HG02870 (cell line): ENCODE measurements around the gene PAX5.

ENCODE experiments used
- ATAC-seq: cut with Tn5 transposase; IDR thresholded peaks from one replicate; pipeline ENCODE4 v1.9.1; 2021; ENCODE audit warnings: mild to moderate bottlenecking, moderate library complexity; ENCODE audit not compliant: unreplicated experiment

The PAX5 gene

GRCh38 chr9:36905101-36906066 is 128.7 kb downstream of the PAX5 start:
- ATAC-seq: no peak

DNA sequence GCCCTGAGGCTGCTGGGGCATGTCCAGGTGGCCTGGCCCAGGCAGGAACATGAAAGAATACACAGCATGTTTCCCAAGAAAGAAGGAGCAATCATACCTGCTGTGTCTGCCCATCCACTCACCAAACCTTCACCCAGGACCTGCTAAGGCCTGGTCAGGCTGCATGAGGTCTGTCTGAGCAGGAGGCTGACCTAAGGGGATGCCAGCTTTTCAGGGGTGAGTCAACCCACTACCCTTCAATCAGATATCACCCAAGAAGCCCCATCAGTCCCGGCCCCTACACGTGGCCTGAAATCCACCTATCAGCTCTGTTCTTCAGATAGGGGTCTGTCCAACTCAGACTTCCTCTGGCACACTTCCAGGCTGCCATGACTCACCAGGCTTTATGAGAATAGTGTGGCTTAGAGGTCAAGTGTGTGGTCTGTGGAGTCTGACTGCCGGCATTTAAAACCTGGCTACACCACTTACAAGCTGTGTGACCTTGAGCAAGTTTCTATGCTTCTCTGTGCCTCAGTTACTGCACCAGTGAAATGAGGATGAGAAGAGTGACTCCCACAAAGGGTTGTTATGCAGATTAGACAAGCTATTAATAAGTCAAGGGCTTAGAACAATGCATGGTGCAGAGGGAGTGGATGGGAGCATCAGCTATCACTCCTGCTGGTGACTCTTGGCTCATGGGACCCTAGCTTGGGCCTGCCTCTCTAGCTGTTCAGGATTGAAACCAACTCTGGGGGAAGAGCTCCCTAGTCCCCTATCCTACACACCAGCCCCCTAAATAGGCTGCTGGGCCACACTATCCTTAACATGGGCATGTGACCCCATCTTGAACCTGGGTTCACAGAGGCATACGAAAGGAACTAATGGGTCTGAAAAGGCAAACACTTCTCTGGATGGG is 130.3 kb downstream of the PAX5 start:
- no peak for ATAC-seq

GRCh38 chr9:36902861-36903524 is 131.1 kb downstream of the PAX5 start:
- ATAC-seq: no peak

GRCh38 chr9:36902080-36902716 is 131.9 kb downstream of the PAX5 start:
- no peak for ATAC-seq

GRCh38 chr9:36901528-36901927 is 132.5 kb downstream of the PAX5 start:
- ATAC-seq: no peak

DNA sequence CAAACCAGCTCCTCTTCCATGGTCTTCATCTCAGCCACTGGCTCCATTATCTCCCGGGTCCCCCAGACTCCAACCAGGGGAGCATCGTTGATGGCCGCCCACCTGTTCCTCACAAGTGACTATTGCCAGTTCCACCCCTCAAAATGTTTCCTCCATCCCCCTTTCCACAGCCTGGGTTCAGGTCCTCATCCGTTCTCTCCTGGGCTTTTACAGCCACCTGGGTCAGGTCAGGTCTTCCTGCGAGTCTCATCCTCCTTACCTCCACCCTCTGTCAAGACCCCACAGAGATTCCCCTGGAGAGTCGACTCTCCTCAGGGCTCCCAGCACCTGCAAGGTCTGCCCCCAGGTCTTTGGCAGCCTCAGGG is 133.2 kb downstream of the PAX5 start:
- no peak for ATAC-seq

DNA sequence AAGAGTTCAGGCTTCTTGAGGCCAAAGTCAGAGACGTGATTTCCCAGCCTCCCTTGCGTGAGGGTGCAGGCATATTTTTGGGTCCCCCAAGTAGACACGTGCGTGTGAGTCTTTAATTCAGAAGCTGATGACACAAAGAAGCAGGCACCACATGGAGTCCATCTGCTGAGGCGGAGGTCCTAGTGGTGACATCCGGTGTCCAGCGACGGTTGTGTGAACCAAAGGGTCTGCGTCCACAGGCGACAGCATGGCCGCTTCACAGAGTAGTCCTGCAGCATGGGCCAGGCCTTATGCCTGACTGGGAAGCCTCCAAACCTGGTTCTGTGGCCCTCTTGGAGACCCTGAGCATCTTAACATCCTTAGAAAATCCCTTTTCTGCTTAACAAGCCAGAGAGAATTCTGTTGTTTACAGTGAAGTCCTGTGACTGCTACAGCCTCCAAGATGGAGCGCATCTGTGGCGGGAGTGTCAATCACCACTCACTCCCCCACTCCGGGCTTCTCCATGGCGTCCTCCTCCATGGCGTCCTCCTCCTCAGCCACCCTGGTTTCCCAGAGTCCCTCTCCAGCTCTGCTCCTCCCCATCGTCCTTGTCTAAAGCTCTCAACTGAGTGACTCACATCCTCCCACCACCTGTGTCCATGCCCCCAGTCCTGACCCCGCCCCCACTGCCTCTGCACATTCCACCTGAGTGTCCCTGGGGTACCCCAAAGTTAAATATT is 133.8 kb downstream of the PAX5 start:
- ATAC-seq: no peak

- ATAC-seq: no peak
Measured at GRCh38 chr9:36899406-36899805, 134.7 kb downstream of the PAX5 start.

DNA sequence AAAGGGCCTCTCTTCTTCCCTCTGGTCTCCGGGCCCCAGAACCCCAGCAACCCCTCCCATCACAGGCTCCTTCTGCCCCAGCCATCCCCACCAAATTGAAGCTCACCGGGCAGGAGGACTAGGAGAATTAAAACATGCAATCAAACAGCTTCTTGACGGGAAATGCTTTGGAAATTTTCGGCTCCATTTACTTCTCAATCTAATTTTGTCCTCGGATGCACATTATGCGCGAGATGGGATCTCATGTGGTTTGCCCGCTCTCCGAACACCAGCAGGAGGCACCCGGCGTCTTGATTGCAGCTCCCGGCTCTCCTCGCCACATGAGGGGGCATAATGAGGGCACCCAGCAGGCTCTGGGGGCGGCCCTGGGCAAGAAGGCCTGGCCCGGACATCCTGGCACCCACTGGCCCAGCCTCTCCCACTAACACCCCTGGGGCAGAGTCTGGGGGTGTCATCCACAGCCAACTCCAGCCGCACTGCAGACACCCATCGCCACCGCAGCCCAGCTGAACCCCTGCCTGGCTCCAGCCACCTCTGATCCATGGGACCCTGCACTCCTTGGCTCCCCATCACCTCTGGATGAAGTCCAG is 135.5 kb downstream of the PAX5 start:
- no peak for ATAC-seq

DNA sequence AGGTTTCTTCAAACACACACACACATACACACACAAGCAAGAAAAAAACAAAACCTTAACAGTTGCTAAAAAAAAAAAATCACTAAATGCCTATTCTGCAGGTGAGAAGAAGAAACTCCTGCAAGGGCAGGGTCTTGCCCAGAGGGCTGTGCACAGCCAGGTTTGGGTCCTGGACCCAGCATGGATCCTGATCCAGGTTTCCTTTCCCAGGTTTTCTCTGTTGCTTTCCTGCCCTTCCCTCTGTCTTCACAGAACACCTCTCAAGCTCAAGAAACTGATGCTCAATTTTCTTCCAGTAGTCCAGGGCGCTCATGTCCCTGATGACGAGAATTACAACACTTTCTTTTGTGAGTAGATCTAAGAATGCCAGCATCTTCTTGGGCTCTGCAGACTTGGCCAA is 136.6 kb downstream of the PAX5 start:
- no peak for ATAC-seq

DNA sequence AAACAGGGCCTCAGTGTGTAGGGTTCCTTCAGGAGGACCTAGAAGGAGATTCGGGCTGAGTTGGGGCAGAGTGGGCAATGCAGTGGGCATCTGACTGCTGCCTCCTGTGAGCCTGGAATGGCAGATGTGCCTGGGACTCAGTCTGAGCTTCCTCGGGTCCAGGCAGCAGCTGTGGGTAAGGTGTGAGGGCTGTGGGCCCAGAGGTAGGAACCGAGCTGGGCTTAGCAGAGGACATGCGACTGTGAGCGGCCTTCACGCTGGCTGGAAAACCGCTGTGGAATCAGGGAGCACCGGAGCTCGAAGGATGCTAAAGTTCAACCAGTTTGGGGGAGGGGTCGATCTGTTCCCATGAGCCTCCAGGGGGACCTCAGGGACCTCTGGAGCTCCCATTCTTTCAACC is 137.0 kb downstream of the PAX5 start:
- ATAC-seq: no peak

- ATAC-seq: no peak
Measured at GRCh38 chr9:36896296-36896695, 137.8 kb downstream of the PAX5 start.

GRCh38 chr9:36895744-36896260 is 138.3 kb downstream of the PAX5 start:
- no peak for ATAC-seq

GRCh38 chr9:36894695-36895310 is 139.3 kb downstream of the PAX5 start:
- ATAC-seq: no peak

GRCh38 chr9:36893911-36894310 is 140.2 kb downstream of the PAX5 start:
- ATAC-seq: no peak

DNA sequence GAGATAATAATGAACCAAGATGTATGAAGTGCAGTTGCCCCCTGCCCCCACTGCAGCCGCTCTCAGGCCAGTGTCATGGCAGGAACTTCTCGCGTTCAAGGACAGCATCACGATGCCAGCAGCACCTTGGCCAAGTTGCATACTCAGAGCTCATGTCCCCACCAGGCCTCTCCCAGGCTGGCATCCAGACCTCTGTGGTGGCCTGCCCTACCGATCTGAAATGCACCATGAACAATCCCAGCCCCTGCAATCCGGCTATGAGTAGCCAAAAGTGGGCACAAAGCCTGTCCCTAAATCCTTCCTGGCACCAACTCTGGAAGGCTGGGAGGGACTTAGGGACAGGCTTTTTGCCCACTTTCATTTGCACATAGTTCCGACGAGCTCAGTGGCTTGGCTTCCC is 140.9 kb downstream of the PAX5 start:
- no peak for ATAC-seq

DNA sequence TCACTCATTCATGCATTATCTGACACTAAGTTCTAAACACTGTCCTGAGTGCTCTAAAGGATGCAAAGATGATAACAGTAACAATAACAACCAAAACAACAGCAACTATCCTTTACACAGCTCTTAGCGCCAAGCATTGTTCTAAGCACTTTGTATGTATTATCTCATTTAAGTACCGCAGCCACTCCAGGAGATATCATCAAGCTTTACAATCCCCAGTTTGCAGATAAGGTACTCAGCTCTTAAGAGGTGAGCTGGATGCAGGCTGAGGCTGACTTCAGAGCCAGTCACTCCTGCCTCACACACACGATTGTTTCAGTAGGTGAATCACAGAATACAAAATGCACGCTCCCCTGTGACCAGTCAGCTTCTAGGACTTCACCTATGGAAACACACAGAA is 141.8 kb downstream of the PAX5 start:
- ATAC-seq: no peak

DNA sequence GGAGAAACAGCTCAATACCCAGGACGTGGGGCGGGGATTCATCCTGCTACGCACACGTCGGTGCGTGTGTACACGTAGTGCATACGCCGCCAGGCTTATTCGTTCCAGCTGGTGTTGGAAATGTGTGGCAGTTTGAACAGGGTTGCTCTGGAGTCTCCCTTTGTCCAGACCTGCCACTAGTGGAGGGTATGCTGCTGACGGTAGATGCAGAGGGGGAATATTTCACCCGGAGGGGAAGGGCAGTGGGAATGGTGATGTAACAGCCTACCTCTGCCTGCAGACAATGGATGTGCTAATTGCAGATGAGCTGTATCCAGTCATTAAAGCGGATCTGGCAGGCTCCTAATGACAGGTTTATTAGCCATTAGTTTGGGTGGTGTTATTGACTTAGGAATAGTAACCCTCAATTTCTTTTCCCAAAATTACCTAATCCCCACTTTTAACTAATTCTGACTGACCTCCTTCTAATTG is 142.7 kb downstream of the PAX5 start:
- no peak for ATAC-seq

- no peak for ATAC-seq
Measured at GRCh38 chr9:36889844-36890243, 144.2 kb downstream of the PAX5 start.
